Glutamatergic neuron (in vitro differentiated cells): ENCODE results near the gene AK3. TPM values are rescaled to one million over a fixed set of nuclear protein-coding genes. Genes with fewer than 3 reads are reported as not detected.
"Not testable (repeated sequence)": the region's sequence is repeated elsewhere in the genome, so short reads cannot be mapped to it uniquely, and the experiment has no call there.

Experiments
- DNase-seq: peaks from one replicate; pipeline ENCODE4 v3.0.0; 2022
- H3K27ac Mint-ChIP-seq: one replicate; pipeline ENCODE4 v1.8.0; 2020; ENCODE audit warnings: mild to moderate bottlenecking, mixed read lengths, inconsistent platforms; ENCODE audit not compliant: unreplicated experiment
- H3K27me3 Mint-ChIP-seq: one replicate; pipeline ENCODE4 v1.8.0; 2020; ENCODE audit warnings: mild to moderate bottlenecking, moderate library complexity, mixed read lengths, inconsistent platforms; ENCODE audit not compliant: unreplicated experiment
- H3K36me3 Mint-ChIP-seq: one replicate; pipeline ENCODE4 v1.8.0; 2020; ENCODE audit warnings: mild to moderate bottlenecking, mixed read lengths, inconsistent platforms; ENCODE audit not compliant: unreplicated experiment
- H3K4me1 Mint-ChIP-seq: one replicate; pipeline ENCODE4 v1.8.0; 2020; ENCODE audit warnings: mild to moderate bottlenecking, low read depth, mixed read lengths, inconsistent platforms; ENCODE audit not compliant: unreplicated experiment
- H3K4me3 Mint-ChIP-seq: one replicate; pipeline ENCODE4 v1.8.0; 2020; ENCODE audit warnings: mild to moderate bottlenecking, mixed read lengths, inconsistent platforms; ENCODE audit not compliant: unreplicated experiment
- H3K9me3 Mint-ChIP-seq: one replicate; pipeline ENCODE4 v1.8.0; 2020; ENCODE audit warnings: mild to moderate bottlenecking, moderate library complexity, mixed read lengths, inconsistent platforms; ENCODE audit not compliant: unreplicated experiment
- total RNA-seq: library from RNA; stranded (reverse); fragmentation: NEBNext Ultra II Directional; extraction: Animal tissue kit (Norgen Biotek cat#: 25700); gene quantifications from one replicate; pipeline ENCODE4 v1.2.1, GENCODE V29; 2021; ENCODE audit not compliant: unreplicated experiment
- TF ChIP-seq, protein P1 (sequence below): fragments of 200-600 bp; sonication (generic); IDR thresholded peaks from one replicate; pipeline ENCODE4 v1.5.0; 2021; ENCODE audit not compliant: partially characterized antibody, unreplicated experiment

Gene AK3
- total RNA-seq, 1 donor from 2014 or later: 33.7 TPM

DNA sequence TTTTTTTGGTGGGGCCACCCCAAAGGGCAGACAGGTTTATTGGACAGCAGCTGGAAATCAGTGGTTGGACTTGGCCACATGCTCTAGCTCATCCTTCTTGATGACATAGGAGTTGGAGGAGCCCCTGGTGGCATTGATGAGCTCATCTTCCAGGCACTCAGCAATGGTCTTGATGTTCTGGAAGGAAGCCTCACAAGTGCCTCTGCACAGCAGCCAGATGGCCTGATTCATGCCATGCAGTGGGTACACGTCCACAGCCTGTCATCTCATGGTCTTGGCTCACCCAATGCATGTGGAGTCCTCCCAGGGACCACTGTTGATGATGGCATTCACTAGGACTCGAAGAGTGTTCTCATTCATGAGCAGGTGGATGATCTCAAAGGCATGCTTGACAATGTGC lies 40.4 kb upstream of the AK3 start:
- TF ChIP-seq, protein P1, sequence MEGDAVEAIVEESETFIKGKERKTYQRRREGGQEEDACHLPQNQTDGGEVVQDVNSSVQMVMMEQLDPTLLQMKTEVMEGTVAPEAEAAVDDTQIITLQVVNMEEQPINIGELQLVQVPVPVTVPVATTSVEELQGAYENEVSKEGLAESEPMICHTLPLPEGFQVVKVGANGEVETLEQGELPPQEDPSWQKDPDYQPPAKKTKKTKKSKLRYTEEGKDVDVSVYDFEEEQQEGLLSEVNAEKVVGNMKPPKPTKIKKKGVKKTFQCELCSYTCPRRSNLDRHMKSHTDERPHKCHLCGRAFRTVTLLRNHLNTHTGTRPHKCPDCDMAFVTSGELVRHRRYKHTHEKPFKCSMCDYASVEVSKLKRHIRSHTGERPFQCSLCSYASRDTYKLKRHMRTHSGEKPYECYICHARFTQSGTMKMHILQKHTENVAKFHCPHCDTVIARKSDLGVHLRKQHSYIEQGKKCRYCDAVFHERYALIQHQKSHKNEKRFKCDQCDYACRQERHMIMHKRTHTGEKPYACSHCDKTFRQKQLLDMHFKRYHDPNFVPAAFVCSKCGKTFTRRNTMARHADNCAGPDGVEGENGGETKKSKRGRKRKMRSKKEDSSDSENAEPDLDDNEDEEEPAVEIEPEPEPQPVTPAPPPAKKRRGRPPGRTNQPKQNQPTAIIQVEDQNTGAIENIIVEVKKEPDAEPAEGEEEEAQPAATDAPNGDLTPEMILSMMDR: no peak
- Mint-ChIP-seq H3K27me3 (no peaks in the 10 kb centered on the region), H3K36me3 (no peaks in the 10 kb centered on the region), H3K27ac (no peak overlapping the region), H3K4me3 (no peak overlapping the region), H3K9me3 (peaks cover 1% of the 10 kb centered on the region), H3K4me1 (no peaks in the 10 kb centered on the region)
- no peak for DNase-seq

- no peaks in the 10 kb centered on the region for H3K36me3 Mint-ChIP-seq
- no peak overlapping the region for H3K4me3 Mint-ChIP-seq
- H3K4me1 Mint-ChIP-seq: no peaks in the 10 kb centered on the region
- H3K27me3 Mint-ChIP-seq: no peaks in the 10 kb centered on the region
- DNase-seq: no peak
- H3K27ac Mint-ChIP-seq: no peak overlapping the region
- H3K9me3 Mint-ChIP-seq: peaks cover 1% of the 10 kb centered on the region
- TF ChIP-seq, protein P1: no peak
Measured at GRCh38 chr9:4780651-4781050, 39.6 kb upstream of the AK3 start.

GRCh38 chr9:4774958-4775357 lies 34.0 kb upstream of the AK3 start:
- not testable (repeated sequence) for H3K4me3 Mint-ChIP-seq, H3K9me3 Mint-ChIP-seq, DNase-seq, H3K36me3 Mint-ChIP-seq, H3K4me1 Mint-ChIP-seq, H3K27me3 Mint-ChIP-seq, H3K27ac Mint-ChIP-seq

DNA sequence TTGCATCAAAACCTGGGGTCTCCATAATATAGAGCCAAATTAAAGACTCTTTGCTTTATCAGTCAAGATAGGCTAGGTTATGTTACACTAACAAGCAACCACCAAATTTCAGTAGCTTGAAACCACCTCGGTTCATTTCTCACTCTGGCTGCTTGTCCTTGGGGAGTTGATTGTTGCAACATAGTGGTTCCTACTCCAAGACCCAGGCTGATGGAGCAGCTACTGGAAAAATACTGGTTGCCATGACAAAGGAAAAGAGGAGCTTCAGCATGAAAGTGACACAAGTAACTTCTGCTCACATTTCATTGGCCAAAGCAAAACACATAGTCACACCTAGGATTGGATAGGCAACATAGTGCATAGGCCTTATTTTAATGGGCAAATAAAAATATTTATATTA lies 33.2 kb upstream of the AK3 start:
- Mint-ChIP-seq H3K27ac (no peak overlapping the region), H3K4me1 (no peaks in the 10 kb centered on the region), H3K4me3 (no peak overlapping the region), H3K36me3 (no peaks in the 10 kb centered on the region), H3K27me3 (no peaks in the 10 kb centered on the region), H3K9me3 (no peaks in the 10 kb centered on the region)
- TF ChIP-seq, protein P1: no peak
- no peak for DNase-seq

DNA sequence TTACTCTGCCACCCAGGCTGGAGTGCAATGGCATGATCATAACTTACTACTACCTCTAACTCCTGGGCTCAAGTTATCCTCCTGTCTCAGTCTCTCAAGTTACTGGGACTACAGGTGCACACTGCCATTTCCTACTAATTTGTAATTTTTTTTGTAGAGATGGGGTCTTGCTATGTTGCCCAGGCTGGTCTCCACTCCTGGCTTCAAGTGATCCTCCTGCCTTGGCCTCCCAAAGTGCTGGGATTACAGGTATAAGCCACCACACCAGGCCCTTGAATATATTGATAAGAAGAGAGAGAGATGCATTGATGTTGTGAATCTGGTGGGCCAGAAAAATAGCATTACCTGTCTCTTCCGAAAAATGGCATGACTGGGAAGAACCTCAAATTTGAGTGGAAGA lies 30.8 kb upstream of the AK3 start:
- no peak overlapping the region for H3K4me3 Mint-ChIP-seq
- H3K36me3 Mint-ChIP-seq: no peaks in the 10 kb centered on the region
- no peaks in the 10 kb centered on the region for H3K4me1 Mint-ChIP-seq
- TF ChIP-seq, protein P1: no peak
- no peak overlapping the region for H3K27ac Mint-ChIP-seq
- no peaks in the 10 kb centered on the region for H3K27me3 Mint-ChIP-seq
- no peaks in the 10 kb centered on the region for H3K9me3 Mint-ChIP-seq
- no peak for DNase-seq
